Measurements from ENCODE around the gene PLEKHA1.

Gene PLEKHA1

GRCh38 chr10:122343936-122344335 lies 30.6 kb upstream of the PLEKHA1 start:
- no peak for TF ChIP-seq FOXP2 (optimal IDR thresholded peaks at IDR 0.05; ENCODE audit: borderline replicate concordance, extremely low read depth, extremely low read length, insufficient read depth)

- TF ChIP-seq SIN3A (IDR thresholded peaks at IDR 0.05; ENCODE audit: borderline replicate concordance, insufficient read depth, low read length) (no peak), TAF1 (IDR thresholded peaks at IDR 0.05; ENCODE audit: borderline replicate concordance, insufficient read depth, low read length) (no peak), FOXP2 (optimal IDR thresholded peaks at IDR 0.05; ENCODE audit: borderline replicate concordance, extremely low read depth, extremely low read length, insufficient read depth) (no peak)
Observed at GRCh38 chr10:122344741-122345258, 29.7 kb upstream of the PLEKHA1 start.

GRCh38 chr10:122346326-122346950 lies 28.1 kb upstream of the PLEKHA1 start:
- no peak for TF ChIP-seq SIN3A (IDR thresholded peaks at IDR 0.05; ENCODE audit: borderline replicate concordance, insufficient read depth, low read length)
- no peak for TF ChIP-seq REST (IDR thresholded peaks at IDR 0.05; ENCODE audit: insufficient read depth in 1 of 2, low read depth in 2 of 2, low read length in 2 of 2)
- no peak for TF ChIP-seq TAF1 (IDR thresholded peaks at IDR 0.05; ENCODE audit: borderline replicate concordance, insufficient read depth, low read length)
- TF ChIP-seq POLR2AphosphoS5 (IDR thresholded peaks at IDR 0.05; ENCODE audit: low read depth, low read length), result no peak
- no peak for TF ChIP-seq FOXP2 (optimal IDR thresholded peaks at IDR 0.05; ENCODE audit: borderline replicate concordance, extremely low read depth, extremely low read length, insufficient read depth)

- no peak for TF ChIP-seq SIN3A (IDR thresholded peaks at IDR 0.05; ENCODE audit: borderline replicate concordance, insufficient read depth, low read length)
- no peak for TF ChIP-seq TAF1 (IDR thresholded peaks at IDR 0.05; ENCODE audit: borderline replicate concordance, insufficient read depth, low read length)
- TF ChIP-seq REST (IDR thresholded peaks at IDR 0.05; ENCODE audit: insufficient read depth in 1 of 2, low read depth in 2 of 2, low read length in 2 of 2), result no peak
- TF ChIP-seq POLR2AphosphoS5 (IDR thresholded peaks at IDR 0.05; ENCODE audit: low read depth, low read length), result no peak
- TF ChIP-seq FOXP2 (optimal IDR thresholded peaks at IDR 0.05; ENCODE audit: borderline replicate concordance, extremely low read depth, extremely low read length, insufficient read depth), result no peak
Observed at GRCh38 chr10:122347170-122347841, 27.2 kb upstream of the PLEKHA1 start.

GRCh38 chr10:122348512-122348911 lies 26.0 kb upstream of the PLEKHA1 start:
- no peak for TF ChIP-seq FOXP2 (optimal IDR thresholded peaks at IDR 0.05; ENCODE audit: borderline replicate concordance, extremely low read depth, extremely low read length, insufficient read depth)
- TF ChIP-seq REST (IDR thresholded peaks at IDR 0.05; ENCODE audit: insufficient read depth in 1 of 2, low read depth in 2 of 2, low read length in 2 of 2), result no peak
- TF ChIP-seq SIN3A (IDR thresholded peaks at IDR 0.05; ENCODE audit: borderline replicate concordance, insufficient read depth, low read length), result no peak
- TF ChIP-seq POLR2AphosphoS5 (IDR thresholded peaks at IDR 0.05; ENCODE audit: low read depth, low read length), result no peak
- no peak for TF ChIP-seq TAF1 (IDR thresholded peaks at IDR 0.05; ENCODE audit: borderline replicate concordance, insufficient read depth, low read length)

GRCh38 chr10:122348935-122349361 lies 25.6 kb upstream of the PLEKHA1 start:
- TF ChIP-seq TAF1 (IDR thresholded peaks at IDR 0.05; ENCODE audit: borderline replicate concordance, insufficient read depth, low read length), result no peak
- TF ChIP-seq FOXP2 (optimal IDR thresholded peaks at IDR 0.05; ENCODE audit: borderline replicate concordance, extremely low read depth, extremely low read length, insufficient read depth), result no peak
- no peak for TF ChIP-seq REST (IDR thresholded peaks at IDR 0.05; ENCODE audit: insufficient read depth in 1 of 2, low read depth in 2 of 2, low read length in 2 of 2)
- no peak for TF ChIP-seq SIN3A (IDR thresholded peaks at IDR 0.05; ENCODE audit: borderline replicate concordance, insufficient read depth, low read length)
- TF ChIP-seq POLR2AphosphoS5 (IDR thresholded peaks at IDR 0.05; ENCODE audit: low read depth, low read length), result no peak

Data from PFSK-1 (cell line).